WERI-Rb-1 (cell line): ENCODE measurements around the gene EYS.
"Not testable (repeated sequence)": the region's sequence is repeated elsewhere in the genome, so short reads cannot be mapped to it uniquely, and the experiment has no call there.

ENCODE experiments used
- DNase-seq: peaks from one replicate; pipeline ENCODE4 v3.0.0-alpha.2; 2020
- H3K27ac ChIP-seq: fragments of 250-450 bp; sonication (Bioruptor Pico); 2 replicates; pipeline ENCODE4 v1.5.1; 2020; ENCODE audit warnings: mild to moderate bottlenecking, moderate library complexity
- H3K27me3 ChIP-seq: fragments of 250-450 bp; sonication (Bioruptor Pico); 2 replicates; pipeline ENCODE4 v1.5.1; 2021; ENCODE audit warnings: mild to moderate bottlenecking, low read depth, moderate library complexity; ENCODE audit not compliant: insufficient read depth, severe bottlenecking
- H3K36me3 ChIP-seq: fragments of 250-450 bp; sonication (Bioruptor Pico); 2 replicates; pipeline ENCODE4 v1.5.1; 2020; ENCODE audit warnings: mild to moderate bottlenecking, moderate library complexity
- H3K4me3 ChIP-seq: 2 replicates; pipeline ENCODE4 v1.5.1; 2011; ENCODE audit warnings: low read depth, mild to moderate bottlenecking, control low read depth, low read length
- H3K9me3 ChIP-seq: fragments of 250-450 bp; sonication (Bioruptor Pico); 2 replicates; pipeline ENCODE4 v1.5.1; 2021; ENCODE audit warnings: mild to moderate bottlenecking, moderate library complexity; ENCODE audit not compliant: severe bottlenecking
- CTCF ChIP-seq: IDR thresholded peaks from 2 replicates; pipeline ENCODE4 v1.5.1; 2011; ENCODE audit warnings: low read depth, mild to moderate bottlenecking, control low read depth, inconsistent platforms, low read length

The EYS gene

DNA sequence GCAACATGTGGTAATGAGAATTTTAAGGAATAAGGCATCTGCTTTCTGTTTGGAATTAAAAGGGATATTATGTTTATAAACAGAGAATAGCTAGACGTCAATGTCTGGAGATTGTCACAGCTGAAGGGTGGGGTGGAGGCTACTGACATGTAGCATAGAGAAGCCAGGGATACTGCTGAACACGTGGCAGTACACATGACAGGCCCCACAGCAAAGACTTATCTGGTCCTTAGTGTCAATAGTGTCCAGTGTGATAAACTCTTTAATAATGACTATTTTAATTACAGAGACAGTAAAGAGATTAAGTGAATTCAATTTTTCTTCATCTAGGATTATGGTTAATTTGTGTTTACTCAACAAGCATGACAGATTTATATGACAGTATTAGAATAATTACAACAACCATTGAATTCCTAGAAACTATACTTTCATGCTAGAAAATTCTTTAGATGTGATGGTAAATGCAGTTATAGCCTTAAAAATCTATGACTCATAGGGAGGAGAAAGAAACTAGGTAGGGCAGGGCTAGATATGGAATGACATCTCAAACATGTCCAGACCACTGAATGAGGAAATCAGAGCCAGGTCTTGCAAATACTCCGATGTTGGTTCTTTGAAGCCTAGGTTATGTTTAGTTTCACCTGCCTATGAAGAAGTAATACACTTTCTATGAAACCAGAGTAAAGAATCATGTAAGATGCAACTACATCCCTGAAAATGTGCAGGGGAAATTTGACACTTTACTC is 1671.9 kb downstream of the EYS start:
- H3K36me3 ChIP-seq: no peaks in the 10 kb centered on the region
- H3K9me3 ChIP-seq: peaks cover 4% of the 10 kb centered on the region
- no peak for DNase-seq
- no peak overlapping the region for H3K4me3 ChIP-seq
- TF ChIP-seq CTCF: no peak
- H3K27me3 ChIP-seq: no peaks in the 10 kb centered on the region
- no peak overlapping the region for H3K27ac ChIP-seq

GRCh38 chr6:64034291-64034690 is 1672.7 kb downstream of the EYS start:
- H3K27me3 ChIP-seq: no peaks in the 10 kb centered on the region
- no peaks in the 10 kb centered on the region for H3K36me3 ChIP-seq
- no peak for TF ChIP-seq CTCF
- no peak for DNase-seq
- no peak overlapping the region for H3K4me3 ChIP-seq
- peaks cover 4% of the 10 kb centered on the region for H3K9me3 ChIP-seq
- no peak overlapping the region for H3K27ac ChIP-seq

- H3K27ac ChIP-seq, H3K36me3 ChIP-seq, H3K4me3 ChIP-seq, H3K9me3 ChIP-seq, H3K27me3 ChIP-seq, DNase-seq: not testable (repeated sequence)
These were observed 1675.9 kb downstream of the EYS start for GRCh38 chr6:64030950-64031618.

GRCh38 chr6:64023693-64024092 is 1683.3 kb downstream of the EYS start:
- no peak for TF ChIP-seq CTCF
- Histone ChIP-seq H3K27me3 (no peaks in the 10 kb centered on the region), H3K27ac (no peak overlapping the region), H3K4me3 (no peak overlapping the region), H3K36me3 (no peaks in the 10 kb centered on the region), H3K9me3 (no peaks in the 10 kb centered on the region)
- DNase-seq: no peak

DNA sequence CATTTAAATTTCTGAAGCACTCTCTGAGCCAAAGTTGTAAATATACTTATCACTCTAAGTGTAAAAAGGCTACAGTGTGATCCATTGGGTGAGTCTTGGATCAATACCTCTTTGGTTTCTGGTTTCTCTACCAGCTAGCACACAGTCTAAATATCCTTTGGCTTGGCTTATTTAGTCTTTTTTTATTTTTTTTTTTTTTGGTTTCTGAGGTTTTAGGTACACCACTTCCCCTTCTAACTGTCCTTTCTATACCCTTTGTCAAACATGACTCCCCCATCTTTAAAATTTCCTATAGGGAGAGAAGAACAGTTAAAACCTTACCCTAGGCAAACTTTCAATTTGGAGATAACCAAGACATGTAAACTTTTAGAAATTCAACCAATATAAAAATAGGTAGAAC is 1692.4 kb downstream of the EYS start:
- H3K4me3 ChIP-seq: no peak overlapping the region
- no peak for DNase-seq
- H3K36me3 ChIP-seq: no peaks in the 10 kb centered on the region
- no peak for TF ChIP-seq CTCF
- no peaks in the 10 kb centered on the region for H3K9me3 ChIP-seq
- no peak overlapping the region for H3K27ac ChIP-seq
- H3K27me3 ChIP-seq: no peaks in the 10 kb centered on the region

DNA sequence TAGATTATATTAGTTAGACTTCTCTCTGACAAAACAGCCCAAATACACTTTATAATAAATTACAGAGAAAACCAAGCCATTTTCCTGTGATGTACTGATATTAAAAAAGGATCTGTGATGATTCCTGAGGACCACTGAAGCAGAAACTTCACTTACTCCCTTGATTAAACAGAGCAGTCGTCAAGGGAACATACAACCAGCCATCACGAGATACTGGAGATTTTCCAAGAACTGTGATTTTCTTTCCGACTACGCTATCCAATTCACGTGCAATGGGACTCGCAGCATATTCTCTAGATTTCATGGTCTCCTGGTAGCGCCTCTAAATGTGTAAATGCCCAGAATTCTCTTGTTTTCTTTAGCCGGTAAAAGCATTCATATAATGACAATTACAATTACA is 1694.0 kb downstream of the EYS start:
- Histone ChIP-seq H3K27ac (no peak overlapping the region), H3K27me3 (no peaks in the 10 kb centered on the region), H3K36me3 (no peaks in the 10 kb centered on the region), H3K4me3 (no peak overlapping the region), H3K9me3 (no peaks in the 10 kb centered on the region)
- DNase-seq: no peak
- no peak for TF ChIP-seq CTCF
